ENCODE data around the gene FCHSD1.

The FCHSD1 gene

GRCh38 chr5:141650851-141651727 is at the start of gene FCHSD1:
FCHSD1 (minus strand) TSS chr5:141651418; CDS start chr5:141651368, 50 bp downstream.
- Histone ChIP-seq H3K9ac (ENCODE audit: low read depth, low read length) (no peak within 1 kb of the TSS), H3K36me3 (ENCODE audit: insufficient read depth, low read length) (no peaks in the 10 kb centered on the region), H3K4me3 (ENCODE audit: low read depth in 1 of 2, low read length in 2 of 2) (no peak within 1 kb of the TSS), H3K4me2 (ENCODE audit: insufficient read depth, low read length) (no peak within 1 kb of the TSS), H4K20me1 (ENCODE audit: insufficient read depth, low read length) (no peaks in the 10 kb centered on the region), H3K4me1 (ENCODE audit: insufficient read depth, low read length) (no peaks in the 10 kb centered on the region), H3K27me3 (ENCODE audit: insufficient read depth, low read length, poor library complexity) (peaks cover 4% of the 10 kb centered on the region), H2AFZ (ENCODE audit: low read depth, low read length) (no peak within 1 kb of the TSS), H3K9me3 (ENCODE audit: insufficient read depth, low read length, severe bottlenecking) (no peaks in the 10 kb centered on the region), H3K79me2 (ENCODE audit: insufficient read depth, low read length) (no peaks in the 10 kb centered on the region), H3K27ac (ENCODE audit: low read length) (no peak within 1 kb of the TSS)
- no peak for ATAC-seq (ENCODE audit: insufficient read depth, low read depth)
- TF ChIP-seq CTCF (IDR thresholded peaks at IDR 0.05; ENCODE audit: borderline replicate concordance, extremely low read depth, low read length, poor library complexity, severe bottlenecking) (no peak), EZH2 (IDR thresholded peaks at IDR 0.05; ENCODE audit: borderline replicate concordance, low read depth, low read length, severe bottlenecking) (no peak)
- no peak for DNase-seq

GRCh38 chr5:141697586-141697985 is 46.4 kb upstream of the FCHSD1 start:
- H3K27me3 ChIP-seq (ENCODE audit: insufficient read depth, low read length, poor library complexity): peaks cover 7% of the 10 kb centered on the region
- H3K27ac ChIP-seq (ENCODE audit: low read length): no peak overlapping the region
- DNase-seq (no peak), ATAC-seq (ENCODE audit: insufficient read depth, low read depth) (no peak)
- H3K79me2 ChIP-seq (ENCODE audit: insufficient read depth, low read length): no peaks in the 10 kb centered on the region
- no peak overlapping the region for H3K4me3 ChIP-seq (ENCODE audit: low read depth in 1 of 2, low read length in 2 of 2)
- no peak overlapping the region for H3K9ac ChIP-seq (ENCODE audit: low read depth, low read length)
- no peaks in the 10 kb centered on the region for H3K4me1 ChIP-seq (ENCODE audit: insufficient read depth, low read length)
- H2AFZ ChIP-seq (ENCODE audit: low read depth, low read length): no peak overlapping the region
- no peaks in the 10 kb centered on the region; the same call in 1 of the 2 replicates for H4K20me1 ChIP-seq (ENCODE audit: insufficient read depth, low read length)
- H3K4me2 ChIP-seq (ENCODE audit: insufficient read depth, low read length): no peak overlapping the region
- H3K36me3 ChIP-seq (ENCODE audit: insufficient read depth, low read length): no peaks in the 10 kb centered on the region
- no peaks in the 10 kb centered on the region for H3K9me3 ChIP-seq (ENCODE audit: insufficient read depth, low read length, severe bottlenecking)
- TF ChIP-seq CTCF (IDR thresholded peaks at IDR 0.05; ENCODE audit: borderline replicate concordance, extremely low read depth, low read length, poor library complexity, severe bottlenecking): no peak
- no peak for TF ChIP-seq EZH2 (IDR thresholded peaks at IDR 0.05; ENCODE audit: borderline replicate concordance, low read depth, low read length, severe bottlenecking)

GRCh38 chr5:141696431-141696830 is 45.2 kb upstream of the FCHSD1 start:
- TF ChIP-seq EZH2 (IDR thresholded peaks at IDR 0.05; ENCODE audit: borderline replicate concordance, low read depth, low read length, severe bottlenecking): no peak
- TF ChIP-seq CTCF (IDR thresholded peaks at IDR 0.05; ENCODE audit: borderline replicate concordance, extremely low read depth, low read length, poor library complexity, severe bottlenecking): no peak
- no peak overlapping the region for H2AFZ ChIP-seq (ENCODE audit: low read depth, low read length)

More at GRCh38 chr5:141696431-141696830, 45.2 kb upstream of the FCHSD1 start:
- DNase-seq (no peak), ATAC-seq (ENCODE audit: insufficient read depth, low read depth) (no peak)
- Histone ChIP-seq H3K4me3 (ENCODE audit: low read depth in 1 of 2, low read length in 2 of 2) (no peak overlapping the region), H3K4me2 (ENCODE audit: insufficient read depth, low read length) (no peak overlapping the region), H3K79me2 (ENCODE audit: insufficient read depth, low read length) (no peaks in the 10 kb centered on the region), H3K27me3 (ENCODE audit: insufficient read depth, low read length, poor library complexity) (peaks cover 9% of the 10 kb centered on the region), H3K4me1 (ENCODE audit: insufficient read depth, low read length) (peaks cover 9% of the 10 kb centered on the region), H3K9ac (ENCODE audit: low read depth, low read length) (no peak overlapping the region), H3K27ac (ENCODE audit: low read length) (no peak overlapping the region), H4K20me1 (ENCODE audit: insufficient read depth, low read length) (no peaks in the 10 kb centered on the region; the same call in 1 of the 2 replicates), H3K9me3 (ENCODE audit: insufficient read depth, low read length, severe bottlenecking) (no peaks in the 10 kb centered on the region), H3K36me3 (ENCODE audit: insufficient read depth, low read length) (no peaks in the 10 kb centered on the region)
